GM12878 (cell line): ENCODE measurements around the gene SYNDIG1. TPM values are rescaled to one million over a fixed set of nuclear protein-coding genes. Genes with fewer than 3 reads are reported as not detected.

Source experiments
- ATAC-seq: fragments of 200-7000 bp; cut with Tn5 transposase; 3 replicates; pipeline ENCODE4 v1.9.1; 2020; ENCODE audit warnings: mild to moderate bottlenecking, moderate library complexity
- BruUV-seq: library from RNA; stranded (reverse); fragments of 400-500 nt; replicated peaks from 2 replicates; lab custom pipeline; 2021; lab: Mats Ljungman, UMichigan
- CTCF ChIA-PET: fragments of 300-600 bp; sonication (Branson Sonifier 250); formaldehyde crosslinking; extraction: SDS; loops from one replicate; lab custom pipeline; 2021; ENCODE audit warnings: inconsistent platforms; lab: Yijun Ruan, JAX
- POLR2A ChIA-PET: fragments of 350-600 bp; formaldehyde crosslinking; extraction: SDS; loops from one replicate; lab custom pipeline; 2021; ENCODE audit warnings: inconsistent platforms; lab: Charles Lee
- RAD21 ChIA-PET: fragments of 300-600 bp; sonication (Branson Sonifier 250); formaldehyde crosslinking; loops from one replicate; lab custom pipeline; 2023; ENCODE audit warnings: antibody characterized with exemption; ENCODE audit not compliant: unreplicated experiment; lab: Charles Lee
- SMC1A ChIA-PET: fragments of 300-600 bp; sonication (Branson Sonifier 250); formaldehyde crosslinking; loops from one replicate; lab custom pipeline; 2023; ENCODE audit not compliant: unreplicated experiment, uncharacterized antibody; lab: Charles Lee
- DNase-seq: peaks from one replicate; pipeline ENCODE4 v3.0.0-alpha.2; 2011; ENCODE audit warnings: low read depth, low spot score
- FAIRE-seq: peaks from 3 replicates; lab custom pipeline; 2011; peaks lifted over from hg19 to GRCh38; lab: Jason Lieb, UNC
- H2AFZ ChIP-seq: 2 replicates; pipeline ENCODE4 v1.6.0; 2011; ENCODE audit warnings: low read depth, low read length, control low read depth; ENCODE audit not compliant: control insufficient read depth
- H3K27ac ChIP-seq: 2 replicates; pipeline ENCODE4 v1.5.1; 2011; ENCODE audit warnings: control low read depth; ENCODE audit not compliant: control insufficient read depth, insufficient read depth
- H3K27me3 ChIP-seq, 2 experiments: replicated peaks in 1 of 2; 2 replicates each; pipeline versions ENCODE4 v1.6.0 to v1.6.1; 2011; ENCODE audit warnings: low read length in 1 of 2; ENCODE audit not compliant: control insufficient read depth in 2 of 2, insufficient read depth in 2 of 2
- H3K36me3 ChIP-seq, 2 experiments: 2 replicates each; pipeline ENCODE4 v1.5.1; 2011; ENCODE audit warnings: low read length in 1 of 2; ENCODE audit not compliant: control insufficient read depth in 2 of 2, insufficient read depth in 2 of 2
- H3K4me1 ChIP-seq: 2 replicates; pipeline ENCODE4 v1.6.1; 2011; ENCODE audit warnings: mild to moderate bottlenecking, low read length, moderate library complexity, mixed read lengths; ENCODE audit not compliant: control insufficient read depth, insufficient read depth
- H3K4me2 ChIP-seq: 2 replicates; pipeline ENCODE4 v1.6.0; 2011; ENCODE audit warnings: control low read depth; ENCODE audit not compliant: control insufficient read depth, insufficient read depth
- H3K4me3 ChIP-seq: fragments of 200-600 bp; sonication (generic); 2 replicates; pipeline ENCODE4 v1.5.1; 2016
- H3K79me2 ChIP-seq: 2 replicates; pipeline ENCODE4 v1.6.0; 2011; ENCODE audit warnings: low read length; ENCODE audit not compliant: control insufficient read depth, insufficient read depth
- H3K9ac ChIP-seq: 2 replicates; pipeline ENCODE4 v1.8.0; 2011; ENCODE audit warnings: low read length, control low read depth, mixed read lengths; ENCODE audit not compliant: control insufficient read depth, insufficient read depth
- H3K9me3 ChIP-seq: replicated peaks from 3 replicates; pipeline ENCODE4 v1.5.1; 2011; ENCODE audit warnings: mild to moderate bottlenecking, low read length; ENCODE audit not compliant: control insufficient read depth, insufficient read depth
- H4K20me1 ChIP-seq: 2 replicates; pipeline ENCODE4 v1.6.0; 2011; ENCODE audit not compliant: control insufficient read depth, insufficient read depth
- ATF2 ChIP-seq: IDR thresholded peaks from 2 replicates; pipeline ENCODE4 v1.6.1; 2012; ENCODE audit warnings: low read length, inconsistent platforms
- FOS ChIP-seq: IDR thresholded peaks from 3 replicates; pipeline ENCODE4 v1.6.1; 2011; ENCODE audit warnings: borderline replicate concordance; ENCODE audit not compliant: insufficient read length; ENCODE audit errors: extremely low read depth
- KLF5 ChIP-seq: fragments of 450-650 bp; IDR thresholded peaks from 2 replicates; pipeline ENCODE4 v1.6.1; 2014; ENCODE audit warnings: mild to moderate bottlenecking; ENCODE audit not compliant: partially characterized antibody
- MTA3 ChIP-seq: IDR thresholded peaks from 2 replicates; pipeline ENCODE4 v1.6.1; 2012; ENCODE audit warnings: low read length, inconsistent platforms, borderline replicate concordance
- MYC ChIP-seq: IDR thresholded peaks from 2 replicates; pipeline ENCODE4 v1.6.1; 2011; ENCODE audit warnings: mild to moderate bottlenecking, low read length, moderate library complexity, inconsistent platforms; ENCODE audit not compliant: insufficient read depth, insufficient replicate concordance, insufficient read length, severe bottlenecking
- NBN ChIP-seq: fragments of 450-650 bp; IDR thresholded peaks from 2 replicates; pipeline ENCODE4 v1.6.1; 2016
- PRDM15 ChIP-seq: fragments of 450-650 bp; formaldehyde crosslinking; IDR thresholded peaks from 2 replicates; pipeline ENCODE4 v1.4.0; 2020; ENCODE audit warnings: mild to moderate bottlenecking, moderate library complexity
- STAT3 ChIP-seq: IDR thresholded peaks from 2 replicates; pipeline ENCODE4 v1.6.1; 2011; ENCODE audit warnings: low read depth, low read length, improper control_type of control experiment
- WGBS: methylation state at CpG from one replicate; pipeline ENCODE4 v1.1.6; 2016; ENCODE audit warnings: low lambda C conversion rate; ENCODE audit not compliant: insufficient replicate concordance, insufficient coverage; ENCODE audit errors: missing lambda C conversion rate; 5-methylcytosine and 5-hydroxymethylcytosine counted together
- in situ Hi-C: fragments of 300-500 bp; cut with MboI; formaldehyde crosslinking; loops from 9 replicates; pipeline ENCODE4 v1.14.3; 2018; ENCODE audit warnings: mixed read lengths
- intact Hi-C: fragments of 100-400 bp; cut with micrococcal nuclease; formaldehyde crosslinking; loops from one replicate; pipeline ENCODE4 v1.14.2; 2022; ENCODE audit not compliant: unreplicated experiment
- polyA plus RNA-seq, 11 experiments: library from polyadenylated mRNA; depleted of rRNA in 4 of 11; unstranded in 6 of 11; stranded (reverse) in 5 of 11; fragments of >200 nt; fragmentation: Nextera tagmentation in 4 of 11; fragmentation: Illumina TruSeq in 1 of 11; extraction: Ambion mirVana in 4 of 11; extraction: Trizol in 1 of 11; gene quantifications; 1 replicate in 1 of 11; 2 replicates in 10 of 11; pipeline versions ENCODE4 v1.2.1 to v1.2.3, GENCODE V29; 2011 to 2016; ENCODE audit warnings: inconsistent platforms in 2 of 11, missing spikeins in 2 of 11, low read depth in 1 of 11
- total RNA-seq, 4 experiments: library from RNA; depleted of rRNA in 3 of 4; stranded (reverse); fragments of >200 nt in 3 of 4; fragmentation: Illumina TruSeq in 1 of 4; extraction: Trizol in 1 of 4; gene quantifications; 2 replicates each; pipeline versions ENCODE4 v1.2.1 to v1.2.3, GENCODE V29; 2013 to 2021

The SYNDIG1 gene
- total and polyA plus RNA-seq, 10 of the 15 experiments (the other 5 are each of a cell fraction or from before 2014, with no cell fraction given) = not detected

GRCh38 chr20:24423390-24424313 lies 45.8 kb upstream of the SYNDIG1 start:
- H3K9ac ChIP-seq = no peak overlapping the region
- 13% methylated on average over 11 of the region's 11 CpGs for WGBS
- peak; percentile 51 for ATAC-seq
- RAD21 ChIA-PET = no interaction called here
- in situ Hi-C loops = no loop called here
- no peaks in the 10 kb centered on the region for H3K9me3 ChIP-seq
- no peaks in the 10 kb centered on the region for H3K36me3 ChIP-seq
- H3K27me3 ChIP-seq = no peaks in the 10 kb centered on the region
- no peak overlapping the region for H3K27ac ChIP-seq
- no peak for TF ChIP-seq FOS
- TF ChIP-seq, all 136 proteins: peak for 0
- Histone ChIP-seq H3K79me2 (no peaks in the 10 kb centered on the region), H3K4me1 (no peaks in the 10 kb centered on the region), H3K4me2 (peak overlapping the region; percentile 30; the same call in 1 of the 2 replicates), H4K20me1 (no peaks in the 10 kb centered on the region), H2AFZ (no peak overlapping the region; the same call in 1 of the 2 replicates), H3K4me3 (no peak overlapping the region)
- SMC1A ChIA-PET = interaction anchor here (0.6 kb wide), 1 partner anchor 483 kb away, joined by 3 read pairs; no protein-coding TSS in a partner anchor
- intact Hi-C loops = no loop called here
- no TSS peak for BruUV-seq
- DNase-seq (no peak), FAIRE-seq (no peak)
- CTCF ChIA-PET = no interaction called here
- POLR2A ChIA-PET = no interaction called here

- DNase-seq (no peak), ATAC-seq (no peak), FAIRE-seq (no peak)
- Histone ChIP-seq H3K79me2 (no peaks in the 10 kb centered on the region), H3K27ac (no peak overlapping the region), H3K4me3 (no peak overlapping the region), H3K9me3 (no peaks in the 10 kb centered on the region), H3K9ac (no peak overlapping the region), H3K36me3 (no peaks in the 10 kb centered on the region), H3K4me2 (no peak overlapping the region), H2AFZ (no peak overlapping the region), H4K20me1 (no peaks in the 10 kb centered on the region), H3K4me1 (no peaks in the 10 kb centered on the region), H3K27me3 (no peaks in the 10 kb centered on the region)
- SMC1A ChIA-PET = no interaction called here
- CTCF ChIA-PET = no interaction called here
- in situ Hi-C loops (no loop called here), intact Hi-C loops (no loop called here)
- WGBS = 19% methylated on average over 4 of the region's 4 CpGs
- POLR2A ChIA-PET = no interaction called here
- no TSS peak for BruUV-seq
- RAD21 ChIA-PET = no interaction called here
- TF ChIP-seq STAT3 (no peak), PRDM15 (CRISPR knock-in tag) (no peak), ATF2 (no peak), MYC (no peak), MTA3 (no peak), KLF5 (no peak), NBN (no peak)
These were observed 43.8 kb upstream of the SYNDIG1 start for GRCh38 chr20:24425523-24426135.
